Activated CD4-positive, alpha-beta T cell treated with anti-CD3 and anti-CD28 coated beads, Interleukin-2, amount 10 ng/mL, durations not matched to agents 7 days and 5 days (primary cell): ENCODE measurements around the gene APOO. TPM values are rescaled to one million over a fixed set of nuclear protein-coding genes. Genes with fewer than 3 reads are reported as not detected.

Experiments
- CTCF ChIA-PET: fragments of 350-600 bp; sonication (Branson Sonifier 250); formaldehyde crosslinking; loops from one replicate; lab custom pipeline; 2021; ENCODE audit warnings: antibody characterized with exemption; lab: Charles Lee
- POLR2A ChIA-PET: fragments of 350-600 bp; sonication (Branson Sonifier 250); formaldehyde crosslinking; loops from one replicate; lab custom pipeline; 2021; ENCODE audit warnings: antibody characterized with exemption; lab: Charles Lee
- DNase-seq: peaks from one replicate; pipeline ENCODE4 v3.0.0-alpha.2; 2020
- H3K27ac Mint-ChIP-seq: one replicate; pipeline ENCODE4 v1.8.0; 2021; ENCODE audit warnings: mild to moderate bottlenecking, moderate library complexity, mixed read lengths
- H3K27me3 Mint-ChIP-seq: one replicate; pipeline ENCODE4 v1.8.0; 2021; ENCODE audit warnings: mixed read lengths
- H3K36me3 Mint-ChIP-seq: one replicate; pipeline ENCODE4 v1.8.0; 2021; ENCODE audit warnings: low read depth, mixed read lengths
- H3K4me1 Mint-ChIP-seq: one replicate; pipeline ENCODE4 v1.8.0; 2021; ENCODE audit warnings: mixed read lengths
- H3K4me3 Mint-ChIP-seq: one replicate; pipeline ENCODE4 v1.8.0; 2021; ENCODE audit warnings: mild to moderate bottlenecking, moderate library complexity, mixed read lengths
- H3K9me3 Mint-ChIP-seq: one replicate; pipeline ENCODE4 v1.8.0; 2021; ENCODE audit warnings: mixed read lengths
- total RNA-seq, 2 experiments: library from RNA; stranded (reverse); gene quantifications; one replicate each; pipeline ENCODE4 v1.2.3, GENCODE V29; 2021

Gene APOO
- 10 to 100 TPM; 26.6 to 28.5 TPM for total RNA-seq

- CTCF ChIA-PET, result interaction anchor here (1.0 to 3.7 kb wide), 11 partner anchors 10 to 377 kb away, joined by 3 to 25 read pairs (median 3); partner anchors contain the start of genes EIF2S3, KLHL15 and PRDX4
Measured at GRCh38 chrX:23907498-23908218, at the start of gene APOO, which contains the start of gene CXorf58. Gene APOO, minus strand, starts transcription at chrX:23907938. Its CDS starts 236 bp downstream, at chrX:23907702. Gene CXorf58, plus strand, starts transcription at chrX:23908006. Its CDS starts 2,297 bp downstream, at chrX:23910303.

DNA sequence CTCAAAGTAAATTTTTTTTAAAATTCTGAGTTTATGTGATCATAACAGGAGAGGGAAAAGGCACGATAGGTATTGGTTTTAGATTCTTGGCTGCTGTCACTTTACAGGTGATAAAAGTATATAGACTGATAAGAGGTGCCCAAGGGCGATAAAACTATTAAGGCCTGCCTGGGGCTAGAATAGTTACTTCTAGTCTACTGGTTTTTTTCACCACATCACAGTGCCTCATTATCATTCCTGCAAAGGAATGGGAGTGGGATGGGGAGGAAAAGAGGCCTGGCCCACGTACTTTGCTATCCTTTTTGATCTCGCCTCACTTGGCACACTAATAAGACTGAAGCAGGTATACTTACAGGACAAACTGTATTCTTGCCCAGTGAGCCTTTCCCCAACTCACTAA is 46.7 kb upstream of the APOO start:
- POLR2A ChIA-PET, result no interaction called here
- CTCF ChIA-PET, result interaction anchor here (0.6 to 2.7 kb wide), 2 partner anchors 20 to 100 kb away, joined by 3 to 11 read pairs; partner anchors contain the start of gene EIF2S3
- Mint-ChIP-seq H3K36me3 (no peaks in the 10 kb centered on the region), H3K9me3 (no peaks in the 10 kb centered on the region), H3K4me3 (no peak overlapping the region), H3K27ac (peak overlapping the region; percentile 94), H3K27me3 (no peaks in the 10 kb centered on the region), H3K4me1 (peaks cover 21% of the 10 kb centered on the region)
- no peak for DNase-seq

More at GRCh38 chrX:23907498-23908218, at the start of gene APOO, which contains the start of gene CXorf58:
- H3K4me3 Mint-ChIP-seq, result peak within 1 kb of the TSS; percentile 77
- no peaks in the 10 kb centered on the region for H3K36me3 Mint-ChIP-seq
- H3K27ac Mint-ChIP-seq, result peak within 1 kb of the TSS; percentile 91
- peak; percentile 91 for DNase-seq
- H3K9me3 Mint-ChIP-seq, result no peaks in the 10 kb centered on the region
- peaks cover 23% of the 10 kb centered on the region for H3K4me1 Mint-ChIP-seq
- POLR2A ChIA-PET, result interaction anchor here (1.0 kb wide), 1 partner anchor 146 kb away, joined by 8 read pairs; no protein-coding TSS in a partner anchor
- no peaks in the 10 kb centered on the region for H3K27me3 Mint-ChIP-seq

GRCh38 chrX:23953908-23954269 is 46.2 kb upstream of the APOO start:
- H3K27me3 Mint-ChIP-seq, result no peaks in the 10 kb centered on the region
- ChIA-PET POLR2A (no interaction called here), CTCF (interaction anchor here (0.6 to 2.7 kb wide), 2 partner anchors 21 to 100 kb away, joined by 3 to 11 read pairs; partner anchors contain the start of gene EIF2S3)
- H3K9me3 Mint-ChIP-seq, result no peaks in the 10 kb centered on the region
- peak overlapping the region; percentile 94 for H3K27ac Mint-ChIP-seq
- H3K4me3 Mint-ChIP-seq, result peak overlapping the region; percentile 79
- peaks cover 19% of the 10 kb centered on the region for H3K4me1 Mint-ChIP-seq
- H3K36me3 Mint-ChIP-seq, result no peaks in the 10 kb centered on the region
- DNase-seq, result peak; percentile 15

DNA sequence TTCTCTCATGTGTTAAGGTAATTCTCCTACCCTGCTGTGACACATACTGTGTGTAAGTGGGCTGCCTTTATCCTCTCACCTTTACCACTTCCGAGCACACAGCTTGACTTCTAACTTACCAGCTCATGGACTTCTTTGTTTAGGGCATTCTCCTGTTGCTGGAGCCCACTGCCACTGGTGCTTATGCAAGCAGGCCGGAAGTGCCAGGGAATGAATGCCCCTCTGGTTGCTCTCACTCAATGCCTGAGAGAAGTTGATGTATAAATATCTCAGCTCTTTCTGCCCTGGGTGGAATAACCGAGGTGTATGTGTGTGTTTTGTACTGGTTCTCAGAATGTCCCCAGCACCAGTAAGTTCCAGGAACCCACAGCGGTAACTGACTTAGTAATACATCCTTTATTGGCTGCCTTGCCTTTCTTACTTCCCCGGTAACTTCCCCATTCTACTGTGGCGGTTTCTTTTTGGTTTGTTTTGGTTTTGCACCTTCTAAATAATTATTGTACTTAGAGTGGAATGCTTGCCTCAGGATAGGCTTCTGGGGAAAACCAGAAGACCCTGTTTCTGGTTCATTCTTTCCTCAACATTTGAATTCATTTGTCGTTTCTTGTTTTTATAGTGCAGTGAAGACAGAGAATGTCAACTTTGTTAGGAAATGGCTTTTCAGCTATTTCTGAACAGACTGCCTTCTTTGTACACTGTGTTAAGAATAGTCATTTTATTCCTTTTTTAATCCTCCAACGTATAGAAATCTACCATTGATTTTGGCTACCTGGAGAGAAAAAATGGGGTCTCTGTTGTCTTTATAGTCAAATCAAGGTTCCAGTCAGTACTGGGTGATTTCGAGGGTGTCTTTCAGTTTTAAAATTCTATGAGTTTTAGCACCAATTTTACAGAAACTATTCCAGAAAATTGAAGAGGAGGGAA is 45.5 kb upstream of the APOO start:
- H3K4me3 Mint-ChIP-seq, result peak overlapping the region; percentile 79
- no peaks in the 10 kb centered on the region for H3K36me3 Mint-ChIP-seq
- H3K9me3 Mint-ChIP-seq, result no peaks in the 10 kb centered on the region
- H3K27ac Mint-ChIP-seq, result peak overlapping the region; percentile 94
- CTCF ChIA-PET, result interaction anchor here (0.6 to 2.7 kb wide), 2 partner anchors 101 to 255 kb away, joined by 4 to 11 read pairs; partner anchors contain the start of gene EIF2S3
- peak; percentile 59 for DNase-seq
- POLR2A ChIA-PET, result no interaction called here
- no peaks in the 10 kb centered on the region for H3K27me3 Mint-ChIP-seq
- peaks cover 19% of the 10 kb centered on the region for H3K4me1 Mint-ChIP-seq

DNA sequence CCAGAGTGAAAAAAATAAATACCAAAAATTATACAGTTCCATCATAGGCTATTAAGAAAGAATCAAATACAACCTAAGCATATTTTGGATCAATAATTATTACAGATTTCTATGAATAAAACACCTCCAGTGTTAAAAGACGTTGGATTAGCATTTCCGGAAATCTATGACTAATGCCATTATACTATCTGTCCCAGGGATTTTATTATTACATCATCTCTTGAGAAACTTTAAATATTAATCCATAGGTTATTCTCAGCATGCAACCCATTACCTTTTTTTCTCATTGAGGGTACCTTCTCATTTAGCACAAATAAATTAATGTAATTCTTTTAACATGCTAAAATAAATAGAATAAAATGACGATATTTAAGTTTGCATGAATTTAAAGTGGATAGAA is 44.7 kb upstream of the APOO start:
- no peaks in the 10 kb centered on the region for H3K36me3 Mint-ChIP-seq
- DNase-seq, result no peak
- no peaks in the 10 kb centered on the region for H3K9me3 Mint-ChIP-seq
- H3K27ac Mint-ChIP-seq, result peak overlapping the region; percentile 94
- H3K27me3 Mint-ChIP-seq, result no peaks in the 10 kb centered on the region
- H3K4me1 Mint-ChIP-seq, result peaks cover 19% of the 10 kb centered on the region
- CTCF ChIA-PET, result interaction anchor here (0.6 kb wide), 1 partner anchor 254 kb away, joined by 4 read pairs; no protein-coding TSS in a partner anchor
- POLR2A ChIA-PET, result no interaction called here
- peak overlapping the region; percentile 79 for H3K4me3 Mint-ChIP-seq

- POLR2A ChIA-PET, result no interaction called here
- H3K4me3 Mint-ChIP-seq, result no peak overlapping the region
- CTCF ChIA-PET, result interaction anchor here (0.6 kb wide), 1 partner anchor 174 kb away, joined by 3 read pairs; no protein-coding TSS in a partner anchor
Measured at GRCh38 chrX:23945206-23945605, 37.5 kb upstream of the APOO start.

DNA sequence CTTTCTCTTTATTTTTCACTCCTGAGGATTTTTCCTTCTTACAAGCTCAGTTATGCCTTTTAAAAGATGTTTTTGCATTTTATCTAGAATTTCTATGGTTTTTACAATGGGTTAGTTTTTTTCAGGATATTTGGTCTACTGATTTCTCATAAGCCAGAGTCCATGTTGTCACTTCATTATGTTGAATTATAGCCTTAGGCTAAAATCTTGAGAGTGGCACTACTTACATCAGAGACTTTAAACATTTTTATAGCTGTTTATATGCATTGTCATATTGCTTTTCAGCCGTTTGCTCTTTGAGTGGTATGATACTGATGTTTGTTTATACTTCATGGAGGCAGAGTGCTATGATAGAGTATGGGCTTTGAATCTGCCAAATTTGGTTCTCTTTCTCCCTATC is 36.5 kb upstream of the APOO start:
- H3K9me3 Mint-ChIP-seq, result no peaks in the 10 kb centered on the region
- DNase-seq, result no peak
- CTCF ChIA-PET, result interaction anchor here (0.6 kb wide), 1 partner anchor 271 kb away, joined by 4 read pairs; no protein-coding TSS in a partner anchor
- H3K36me3 Mint-ChIP-seq, result peaks cover 8% of the 10 kb centered on the region
- no peaks in the 10 kb centered on the region for H3K27me3 Mint-ChIP-seq
- no peak overlapping the region for H3K27ac Mint-ChIP-seq
- POLR2A ChIA-PET, result no interaction called here
- H3K4me3 Mint-ChIP-seq, result no peak overlapping the region
- H3K4me1 Mint-ChIP-seq, result no peaks in the 10 kb centered on the region

More at GRCh38 chrX:23945206-23945605, 37.5 kb upstream of the APOO start:
- H3K27me3 Mint-ChIP-seq, result no peaks in the 10 kb centered on the region
- no peaks in the 10 kb centered on the region for H3K9me3 Mint-ChIP-seq
- H3K4me1 Mint-ChIP-seq, result no peaks in the 10 kb centered on the region
- peaks cover 8% of the 10 kb centered on the region for H3K36me3 Mint-ChIP-seq
- H3K27ac Mint-ChIP-seq, result no peak overlapping the region
- no peak for DNase-seq

- Mint-ChIP-seq H3K27me3 (no peaks in the 10 kb centered on the region), H3K4me3 (no peak overlapping the region), H3K27ac (no peak overlapping the region), H3K36me3 (peaks cover 2% of the 10 kb centered on the region), H3K4me1 (no peaks in the 10 kb centered on the region), H3K9me3 (no peaks in the 10 kb centered on the region)
- DNase-seq, result no peak
- CTCF ChIA-PET, result interaction anchor here (1.3 to 1.5 kb wide), 2 partner anchors 26 to 37 kb away, joined by 3 read pairs; no protein-coding TSS in a partner anchor
- POLR2A ChIA-PET, result no interaction called here
Measured at GRCh38 chrX:23939203-23939602, 31.5 kb upstream of the APOO start.

DNA sequence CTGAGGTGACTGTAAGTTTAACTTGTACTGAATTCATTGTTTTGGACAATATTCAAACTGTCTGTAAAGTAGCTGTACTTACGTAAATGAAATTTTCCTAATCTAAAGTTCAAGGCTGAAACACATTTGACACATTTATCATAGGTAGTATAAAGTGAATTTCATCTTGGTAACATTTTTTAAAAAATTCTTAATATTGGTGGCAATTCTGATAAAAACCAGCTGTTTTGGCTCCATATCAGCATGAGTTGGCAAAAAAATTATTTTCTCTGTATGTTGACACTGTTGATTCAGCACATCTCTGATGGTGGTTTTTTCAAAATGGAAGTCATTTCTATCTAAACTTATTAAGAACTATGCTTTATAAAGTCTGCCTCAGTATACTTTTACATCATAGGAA is 31.0 kb upstream of the APOO start:
- POLR2A ChIA-PET, result no interaction called here
- CTCF ChIA-PET, result interaction anchor here (1.3 kb wide), 1 partner anchor 26 kb away, joined by 3 read pairs; no protein-coding TSS in a partner anchor
- no peaks in the 10 kb centered on the region for H3K9me3 Mint-ChIP-seq

DNA sequence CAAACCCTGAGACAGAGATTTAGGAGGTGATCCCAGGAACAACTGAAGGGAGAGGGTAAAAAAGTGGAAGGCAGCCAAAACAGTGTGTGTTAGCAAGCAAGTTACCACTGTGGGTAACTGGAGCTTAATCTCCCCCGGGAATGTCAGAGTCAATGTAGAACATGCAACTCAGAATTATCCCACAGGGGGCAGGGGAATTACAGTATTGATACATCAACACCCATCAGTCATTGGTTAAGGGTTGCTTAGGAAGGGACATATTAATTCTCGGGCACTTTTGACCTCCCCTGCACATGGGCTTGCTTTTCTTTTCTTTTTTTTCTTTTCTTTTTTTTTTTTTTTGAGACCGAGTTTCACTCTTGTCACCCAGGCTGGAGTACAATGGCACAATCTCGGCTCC is 29.4 kb upstream of the APOO start:
- POLR2A ChIA-PET, result no interaction called here
- no peaks in the 10 kb centered on the region for H3K9me3 Mint-ChIP-seq
- no peak overlapping the region for H3K4me3 Mint-ChIP-seq
- H3K27me3 Mint-ChIP-seq, result no peaks in the 10 kb centered on the region
- H3K27ac Mint-ChIP-seq, result no peak overlapping the region
- H3K36me3 Mint-ChIP-seq, result no peaks in the 10 kb centered on the region
- peaks cover 4% of the 10 kb centered on the region for H3K4me1 Mint-ChIP-seq
- no peak for DNase-seq
- CTCF ChIA-PET, result no interaction called here

More for the DNA sequence above, 31.0 kb upstream of the APOO start:
- Mint-ChIP-seq H3K4me3 (no peak overlapping the region), H3K27ac (no peak overlapping the region), H3K27me3 (no peaks in the 10 kb centered on the region), H3K36me3 (peaks cover 2% of the 10 kb centered on the region), H3K4me1 (no peaks in the 10 kb centered on the region)
- no peak for DNase-seq

- H3K36me3 Mint-ChIP-seq, result no peaks in the 10 kb centered on the region
- peaks cover 13% of the 10 kb centered on the region for H3K4me1 Mint-ChIP-seq
- POLR2A ChIA-PET, result no interaction called here
- no peaks in the 10 kb centered on the region for H3K27me3 Mint-ChIP-seq
- H3K4me3 Mint-ChIP-seq, result no peak overlapping the region
- DNase-seq, result no peak
- CTCF ChIA-PET, result no interaction called here
- no peak overlapping the region for H3K27ac Mint-ChIP-seq
- H3K9me3 Mint-ChIP-seq, result no peaks in the 10 kb centered on the region
Measured at GRCh38 chrX:23936180-23936579, 28.4 kb upstream of the APOO start.

GRCh38 chrX:23935106-23935505 is 27.4 kb upstream of the APOO start:
- H3K4me1 Mint-ChIP-seq, result peaks cover 17% of the 10 kb centered on the region
- H3K4me3 Mint-ChIP-seq, result no peak overlapping the region
- H3K27me3 Mint-ChIP-seq, result no peaks in the 10 kb centered on the region
- ChIA-PET POLR2A (no interaction called here), CTCF (interaction anchor here (0.6 kb wide), 1 partner anchor 119 kb away, joined by 3 read pairs; the partner anchor contains the start of gene EIF2S3)
- no peaks in the 10 kb centered on the region for H3K36me3 Mint-ChIP-seq
- no peaks in the 10 kb centered on the region for H3K9me3 Mint-ChIP-seq
- H3K27ac Mint-ChIP-seq, result no peak overlapping the region
- no peak for DNase-seq
